OCI-LY3 (cell line): ENCODE results near the gene COPZ2.

ENCODE experiments used
- EZH2phosphoT487 ChIP-seq: fragments of 200-600 bp; shearing (Covaris generic); IDR thresholded peaks from 2 replicates; pipeline ENCODE4 v1.6.1; 2018; ENCODE audit warnings: antibody characterized with exemption, mixed run types, low read depth
- TF ChIP-seq, protein P1 (sequence below): fragments of 200-600, 300-600 bp; sonication (generic); IDR thresholded peaks from 2 replicates; pipeline ENCODE4 v1.5.1; 2014; ENCODE audit warnings: antibody characterized with exemption, low read length, low read depth

DNA sequence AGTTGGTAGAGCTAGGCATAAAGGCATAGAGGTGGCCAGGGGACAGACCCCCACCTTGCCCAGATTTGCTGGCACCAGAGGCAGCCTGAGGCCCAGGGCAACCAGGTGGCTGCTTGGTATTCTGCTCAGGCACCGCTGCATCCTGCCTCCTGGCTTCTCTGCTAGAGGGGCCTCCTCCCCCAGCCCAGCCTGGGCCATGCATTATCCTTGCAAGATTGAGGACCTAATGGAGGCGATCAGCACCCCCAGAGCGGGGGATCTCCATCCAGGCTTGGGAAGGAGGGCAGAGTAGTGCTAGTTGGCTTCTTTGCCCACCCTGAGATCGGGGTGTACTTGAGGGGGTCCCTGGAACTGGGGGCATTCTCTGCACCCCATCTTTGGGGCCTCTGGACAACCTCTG, 42.9 kb downstream of the COPZ2 start:
- TF ChIP-seq, protein P1, sequence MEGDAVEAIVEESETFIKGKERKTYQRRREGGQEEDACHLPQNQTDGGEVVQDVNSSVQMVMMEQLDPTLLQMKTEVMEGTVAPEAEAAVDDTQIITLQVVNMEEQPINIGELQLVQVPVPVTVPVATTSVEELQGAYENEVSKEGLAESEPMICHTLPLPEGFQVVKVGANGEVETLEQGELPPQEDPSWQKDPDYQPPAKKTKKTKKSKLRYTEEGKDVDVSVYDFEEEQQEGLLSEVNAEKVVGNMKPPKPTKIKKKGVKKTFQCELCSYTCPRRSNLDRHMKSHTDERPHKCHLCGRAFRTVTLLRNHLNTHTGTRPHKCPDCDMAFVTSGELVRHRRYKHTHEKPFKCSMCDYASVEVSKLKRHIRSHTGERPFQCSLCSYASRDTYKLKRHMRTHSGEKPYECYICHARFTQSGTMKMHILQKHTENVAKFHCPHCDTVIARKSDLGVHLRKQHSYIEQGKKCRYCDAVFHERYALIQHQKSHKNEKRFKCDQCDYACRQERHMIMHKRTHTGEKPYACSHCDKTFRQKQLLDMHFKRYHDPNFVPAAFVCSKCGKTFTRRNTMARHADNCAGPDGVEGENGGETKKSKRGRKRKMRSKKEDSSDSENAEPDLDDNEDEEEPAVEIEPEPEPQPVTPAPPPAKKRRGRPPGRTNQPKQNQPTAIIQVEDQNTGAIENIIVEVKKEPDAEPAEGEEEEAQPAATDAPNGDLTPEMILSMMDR: no peak
- TF ChIP-seq EZH2phosphoT487: no peak
